ENCODE data around the gene PDCD1LG2. TPM values are rescaled to one million over a fixed set of nuclear protein-coding genes. Genes with fewer than 3 reads are reported as not detected.

Gene PDCD1LG2
- total and polyA plus RNA-seq, 2 of the 8 experiments (the other 6 are each of a cell fraction or from before 2014, with no cell fraction given): not detected

DNA sequence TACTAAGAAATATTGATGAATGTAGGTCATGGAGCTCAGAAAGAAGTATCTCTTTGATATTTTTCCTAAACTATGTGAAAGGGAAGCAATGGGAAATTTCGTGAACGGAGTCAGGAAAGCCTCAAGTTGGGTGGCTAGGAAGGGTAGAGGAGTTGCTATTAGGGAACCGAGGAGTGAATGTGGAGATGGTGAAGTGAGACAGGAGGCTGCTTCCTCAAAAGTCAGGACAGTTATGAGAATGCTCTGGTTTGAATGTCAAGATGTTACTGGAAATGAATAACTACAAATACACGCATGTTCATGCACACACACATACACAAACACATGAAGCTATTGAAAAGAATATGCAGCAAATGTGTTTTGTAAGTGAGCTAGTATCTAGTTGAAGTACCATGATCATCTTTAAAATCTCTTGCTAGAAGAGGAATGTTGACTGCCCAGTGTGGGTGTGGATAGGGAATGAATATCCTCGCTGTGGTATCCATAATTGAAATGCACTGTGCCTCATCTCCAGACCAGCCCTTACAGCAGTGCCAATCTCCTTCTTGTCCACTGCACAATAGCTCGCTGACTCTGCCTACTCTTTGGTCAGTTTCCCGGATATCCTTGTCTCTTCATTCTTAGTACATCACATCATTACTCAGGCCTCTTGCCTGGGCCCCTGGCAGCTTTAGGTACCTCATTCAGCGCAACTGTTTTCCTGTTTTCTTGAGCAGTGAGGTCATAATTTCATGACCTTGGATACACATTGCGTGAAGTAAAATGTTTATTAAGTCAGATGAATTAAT lies 21.9 kb upstream of the PDCD1LG2 start:
- no peak overlapping the region for H2BK15ac ChIP-seq (ENCODE audit: low read length)
- H3K56ac ChIP-seq (replicated peaks; ENCODE audit: insufficient read length, low read depth, low read length): no peak overlapping the region
- H3K27ac ChIP-seq (ENCODE audit: low read depth, low read length): no peak overlapping the region
- H2AK5ac ChIP-seq (ENCODE audit: low read depth, low read length): no peak overlapping the region
- no peaks in the 10 kb centered on the region for H3K4me1 ChIP-seq (replicated peaks in 1 of 4; ENCODE audit: control insufficient read depth in 3 of 4, insufficient read depth in 4 of 4, low read length in 3 of 4)
- H4K91ac ChIP-seq (replicated peaks; ENCODE audit: insufficient read length, low read length): no peak overlapping the region
- no peak overlapping the region for H2BK120ac ChIP-seq (replicated peaks; ENCODE audit: low read depth, low read length)
- no peak overlapping the region for H2BK12ac ChIP-seq (ENCODE audit: low read depth, low read length)
- H2AFZ ChIP-seq (ENCODE audit: low read length): no peak overlapping the region
- H4K20me1 ChIP-seq (replicated peaks in 1 of 2; ENCODE audit: control insufficient read depth in 1 of 2, insufficient read depth in 2 of 2, low read length in 2 of 2): no peaks in the 10 kb centered on the region
- no peaks in the 10 kb centered on the region for H3K36me3 ChIP-seq (ENCODE audit: control insufficient read depth in 2 of 4, insufficient read depth in 4 of 4, low read length in 3 of 4)
- H3K4me3 ChIP-seq (ENCODE audit: extremely low read depth in 1 of 4, insufficient read depth in 2 of 4, low read depth in 3 of 4, low read length in 4 of 4): no peak overlapping the region
- H3K9ac ChIP-seq (replicated peaks in 1 of 4; ENCODE audit: extremely low read depth in 1 of 4, low read depth in 3 of 4, low read length in 3 of 4): no peak overlapping the region
- H3K79me1 ChIP-seq (ENCODE audit: low read depth, low read length): no peaks in the 10 kb centered on the region
- no peak for FAIRE-seq
- no peaks in the 10 kb centered on the region for H3K27me3 ChIP-seq (replicated peaks in 1 of 4; ENCODE audit: control insufficient read depth in 3 of 4, extremely low read depth in 1 of 4, insufficient read depth in 3 of 4, low read length in 3 of 4)
- peaks cover 0 to 4% of the 10 kb centered on the region in 2 experiments; a peak in 1 of 4 replicates for H3K9me3 ChIP-seq (ENCODE audit: insufficient read depth in 2 of 2, low read depth in 1 of 2, low read length in 1 of 2)
- 83% methylated on average over 9 of the region's 9 CpGs; no CpG with 5 or more reads in 1 of the 2 experiments for WGBS, 2 experiments (ENCODE audit: extremely low coverage in 1 of 2, insufficient coverage in 1 of 2, insufficient read length in 1 of 2, insufficient replicate concordance in 2 of 2, low coverage in 1 of 2, low lambda C conversion rate in 2 of 2, missing lambda C conversion rate in 1 of 2)
- H4K8ac ChIP-seq (ENCODE audit: extremely low read depth, insufficient read depth, low read length): no peak overlapping the region
- CTCF ChIA-PET (ENCODE audit: partially characterized antibody): interaction anchor here (1.1 kb wide), 1 partner anchor 101 kb away, joined by 3 read pairs; no protein-coding TSS in a partner anchor
- no peaks in the 10 kb centered on the region for H3K79me2 ChIP-seq (ENCODE audit: control insufficient read depth in 1 of 2, insufficient read depth in 2 of 2, low read length in 2 of 2)
- H3K18ac ChIP-seq (ENCODE audit: extremely low read depth, low read length): no peak overlapping the region
- H3K4ac ChIP-seq (replicated peaks; ENCODE audit: insufficient read length, low read depth, low read length): no peak overlapping the region
- POLR2A ChIA-PET (ENCODE audit: partially characterized antibody): interaction anchor here (2.3 kb wide), 1 partner anchor 42 kb away, joined by 7 read pairs; no protein-coding TSS in a partner anchor
- H3K4me2 ChIP-seq (ENCODE audit: insufficient read depth in 1 of 2, low read depth in 2 of 2, low read length in 2 of 2): no peak overlapping the region
- H3K14ac ChIP-seq (ENCODE audit: insufficient read length): no peak overlapping the region
- no peaks in the 10 kb centered on the region for H3K23me2 ChIP-seq (ENCODE audit: low read depth, low read length)
- no peak overlapping the region for H2BK5ac ChIP-seq (ENCODE audit: low read depth, low read length)
- no peak overlapping the region for H2BK20ac ChIP-seq (ENCODE audit: low read length)
- H4K5ac ChIP-seq (ENCODE audit: insufficient read length, low read depth, low read length): no peak overlapping the region
- H3K23ac ChIP-seq (ENCODE audit: insufficient read length): no peak overlapping the region
- DNase-seq (ENCODE audit: low read depth in 1 of 2, low spot score in 2 of 2): no peak
- TF ChIP-seq ZNF274 (IDR thresholded peaks at IDR 0.05; ENCODE audit: borderline replicate concordance, extremely low read depth, low read length) (no peak), MAFK (IDR thresholded peaks at IDR 0.05; ENCODE audit: low read depth, low read length) (no peak), SRF (IDR thresholded peaks at IDR 0.05; ENCODE audit: low read depth, low read length) (no peak), TAF1 (IDR thresholded peaks at IDR 0.05; ENCODE audit: low read depth, low read length) (no peak), CEBPB (IDR thresholded peaks at IDR 0.05; ENCODE audit: low read depth, low read length) (no peak), BACH1 (IDR thresholded peaks at IDR 0.05; ENCODE audit: low read length) (no peak), ASH2L (IDR thresholded peaks at IDR 0.05; ENCODE audit: low read length) (no peak), CTBP2 (IDR thresholded peaks at IDR 0.05; ENCODE audit: borderline replicate concordance, insufficient read depth, insufficient read length, low read length) (no peak), KDM4A (IDR thresholded peaks at IDR 0.05; ENCODE audit: low read depth, low read length, severe bottlenecking) (no peak), CBX5 (IDR thresholded peaks at IDR 0.05; ENCODE audit: low read depth, low read length) (no peak), GTF2F1 (IDR thresholded peaks at IDR 0.05; ENCODE audit: borderline replicate concordance, low read depth, low read length) (no peak), SIRT6 (IDR thresholded peaks at IDR 0.05; ENCODE audit: low read length) (no peak), JUND (IDR thresholded peaks at IDR 0.05; ENCODE audit: low read length) (no peak), SAP30 (IDR thresholded peaks at IDR 0.05; ENCODE audit: insufficient read depth, insufficient replicate concordance, low read length) (no peak)
